PC-9 (cell line): ENCODE measurements around the gene C14orf119.

Source experiments
- CTCF ChIP-seq: fragments of 200-600 bp; sonication (generic); conservative IDR thresholded peaks from 2 replicates; pipeline ENCODE4 v1.6.1; 2017; ENCODE audit warnings: mixed run types, antibody characterized with exemption, mild to moderate bottlenecking, moderate library complexity
- EZH2 ChIP-seq: fragments of 200-600 bp; sonication (generic); IDR thresholded peaks from 2 replicates; pipeline ENCODE4 v1.8.0; 2017; ENCODE audit warnings: antibody characterized with exemption, low read depth

GRCh38 chr14:23137192-23137812 lies 42.0 kb downstream of the C14orf119 start:
- TF ChIP-seq CTCF: no peak
- no peak for TF ChIP-seq EZH2
